GM12864 (cell line): ENCODE measurements around the gene UBE2G1.
"Not testable (repeated sequence)": the region's sequence is repeated elsewhere in the genome, so short reads cannot be mapped to it uniquely, and the experiment has no call there.

Experiments
- DNase-seq: peaks from one replicate; pipeline ENCODE4 v3.0.0-alpha.2; 2011; ENCODE audit warnings: low read depth
- H3K4me3 ChIP-seq: 2 replicates; pipeline ENCODE4 v1.5.1; 2011; ENCODE audit warnings: mild to moderate bottlenecking, low read depth, low read length, control low read depth
- TF ChIP-seq, protein P1 (sequence below): IDR thresholded peaks from 2 replicates; pipeline ENCODE4 v1.5.1; 2011; ENCODE audit warnings: low read depth, mild to moderate bottlenecking, moderate library complexity, low read length, control low read depth, inconsistent platforms; ENCODE audit errors: missing control alignments

UBE2G1 gene

DNA sequence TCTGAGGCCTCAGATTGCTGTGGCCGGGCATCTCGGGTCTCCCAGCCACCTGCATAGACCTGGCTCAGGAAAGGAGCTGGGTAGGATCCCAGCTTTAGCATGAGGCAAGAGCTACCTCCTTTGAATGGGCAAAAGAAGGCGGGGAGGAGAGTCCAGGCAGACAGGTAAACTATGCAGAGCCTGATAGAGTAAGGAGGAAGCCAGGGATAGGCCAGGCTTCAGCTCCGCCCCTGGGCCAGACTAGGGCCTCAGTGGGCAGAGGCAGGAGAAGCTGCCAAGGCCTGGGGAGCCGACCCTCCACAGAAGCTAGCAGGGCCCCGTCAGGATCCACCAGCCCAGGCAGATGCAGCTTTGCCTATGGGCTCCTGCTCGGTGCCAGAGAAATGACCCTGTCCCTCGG lies 22.6 kb upstream of the UBE2G1 start:
- DNase-seq: no peak
- TF ChIP-seq, protein P1, sequence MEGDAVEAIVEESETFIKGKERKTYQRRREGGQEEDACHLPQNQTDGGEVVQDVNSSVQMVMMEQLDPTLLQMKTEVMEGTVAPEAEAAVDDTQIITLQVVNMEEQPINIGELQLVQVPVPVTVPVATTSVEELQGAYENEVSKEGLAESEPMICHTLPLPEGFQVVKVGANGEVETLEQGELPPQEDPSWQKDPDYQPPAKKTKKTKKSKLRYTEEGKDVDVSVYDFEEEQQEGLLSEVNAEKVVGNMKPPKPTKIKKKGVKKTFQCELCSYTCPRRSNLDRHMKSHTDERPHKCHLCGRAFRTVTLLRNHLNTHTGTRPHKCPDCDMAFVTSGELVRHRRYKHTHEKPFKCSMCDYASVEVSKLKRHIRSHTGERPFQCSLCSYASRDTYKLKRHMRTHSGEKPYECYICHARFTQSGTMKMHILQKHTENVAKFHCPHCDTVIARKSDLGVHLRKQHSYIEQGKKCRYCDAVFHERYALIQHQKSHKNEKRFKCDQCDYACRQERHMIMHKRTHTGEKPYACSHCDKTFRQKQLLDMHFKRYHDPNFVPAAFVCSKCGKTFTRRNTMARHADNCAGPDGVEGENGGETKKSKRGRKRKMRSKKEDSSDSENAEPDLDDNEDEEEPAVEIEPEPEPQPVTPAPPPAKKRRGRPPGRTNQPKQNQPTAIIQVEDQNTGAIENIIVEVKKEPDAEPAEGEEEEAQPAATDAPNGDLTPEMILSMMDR: no peak
- no peak overlapping the region for H3K4me3 ChIP-seq

DNA sequence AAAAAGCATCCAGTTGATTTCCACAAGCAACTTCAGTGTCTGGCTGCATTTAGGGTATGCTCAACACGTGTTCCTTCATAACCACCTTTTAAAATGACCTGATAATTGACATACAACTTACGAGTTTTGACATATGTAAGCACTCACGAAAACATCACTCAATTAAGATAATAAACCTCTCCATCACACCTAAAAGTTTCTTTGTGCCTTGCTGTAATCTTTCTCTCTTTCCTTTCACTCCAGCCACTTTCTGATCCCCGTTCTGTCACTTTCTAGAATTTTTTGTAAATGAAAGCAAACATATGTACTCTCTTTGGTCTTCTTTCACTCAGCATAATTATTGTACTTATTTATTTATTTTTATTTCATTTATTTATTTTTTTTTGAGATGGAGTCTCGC lies 20.7 kb upstream of the UBE2G1 start:
- TF ChIP-seq, protein P1: no peak
- H3K4me3 ChIP-seq: no peak overlapping the region
- no peak for DNase-seq

DNA sequence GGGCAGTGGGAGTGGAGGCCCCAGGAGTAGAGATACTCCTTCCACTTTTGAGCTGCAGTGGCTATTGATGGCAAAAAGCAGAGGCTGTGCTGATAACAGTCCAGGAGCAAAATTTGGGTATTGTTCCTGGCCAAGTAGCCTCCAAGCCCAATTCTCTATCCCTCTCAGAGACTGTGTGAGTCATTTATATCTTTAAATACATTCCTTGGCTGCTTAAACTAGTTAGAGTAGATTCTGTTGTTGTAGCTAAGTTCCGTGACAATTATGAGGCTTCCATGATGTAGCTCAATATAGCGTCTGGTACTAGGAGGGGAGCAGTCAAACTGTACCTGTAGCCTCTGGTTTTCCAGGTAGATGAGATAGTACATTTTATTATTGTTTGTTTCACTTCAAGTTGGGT lies 19.9 kb upstream of the UBE2G1 start:
- no peak for DNase-seq
- TF ChIP-seq, protein P1: no peak
- H3K4me3 ChIP-seq: no peak overlapping the region

DNA sequence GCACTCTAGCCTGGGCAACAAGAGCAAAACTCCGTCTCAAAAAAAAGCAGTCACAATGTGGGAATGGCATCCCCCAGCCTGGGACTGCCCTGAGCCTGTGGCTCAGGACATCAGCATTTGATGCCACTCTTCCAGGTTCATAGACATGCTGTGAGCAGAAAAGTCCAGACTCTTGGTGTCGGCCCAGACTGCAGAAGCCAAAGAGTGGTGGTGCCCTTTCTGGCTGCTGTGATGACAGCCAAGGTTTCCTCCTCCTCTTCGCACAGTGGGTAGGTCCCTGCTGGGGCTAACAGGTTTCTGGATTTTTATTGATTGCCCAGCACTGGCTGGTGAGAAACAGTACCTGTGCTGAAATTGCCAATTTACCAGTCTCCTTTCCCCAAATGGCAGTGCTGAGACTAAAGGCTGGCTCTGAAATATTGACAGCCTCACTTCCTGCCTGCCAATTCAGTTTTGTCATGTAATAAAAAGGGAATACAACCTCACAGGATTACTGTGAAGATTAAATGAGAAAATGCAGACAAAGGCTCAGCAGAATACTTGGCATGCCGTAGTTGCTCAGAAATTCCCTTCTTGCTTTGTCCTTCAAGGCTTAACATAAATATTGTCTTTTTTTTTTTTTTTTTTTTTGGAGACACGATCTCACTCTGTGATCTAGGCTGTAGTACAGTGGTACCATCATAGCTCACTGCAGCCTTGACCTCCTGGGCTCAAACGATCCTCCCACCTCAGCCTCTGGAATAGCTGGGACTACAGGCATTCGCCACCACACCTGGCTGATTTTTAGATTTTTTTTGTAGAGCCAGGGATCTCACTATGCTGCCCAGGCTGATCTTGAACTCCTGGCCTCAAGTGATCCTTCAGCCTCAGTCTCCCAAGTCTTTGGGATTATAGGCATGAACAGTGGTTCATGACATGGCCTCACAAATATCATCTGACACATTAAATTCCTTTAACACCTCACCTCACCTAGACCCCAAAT lies 15.5 kb upstream of the UBE2G1 start:
- TF ChIP-seq, protein P1: no peak
- DNase-seq: no peak
- H3K4me3 ChIP-seq: no peak overlapping the region

DNA sequence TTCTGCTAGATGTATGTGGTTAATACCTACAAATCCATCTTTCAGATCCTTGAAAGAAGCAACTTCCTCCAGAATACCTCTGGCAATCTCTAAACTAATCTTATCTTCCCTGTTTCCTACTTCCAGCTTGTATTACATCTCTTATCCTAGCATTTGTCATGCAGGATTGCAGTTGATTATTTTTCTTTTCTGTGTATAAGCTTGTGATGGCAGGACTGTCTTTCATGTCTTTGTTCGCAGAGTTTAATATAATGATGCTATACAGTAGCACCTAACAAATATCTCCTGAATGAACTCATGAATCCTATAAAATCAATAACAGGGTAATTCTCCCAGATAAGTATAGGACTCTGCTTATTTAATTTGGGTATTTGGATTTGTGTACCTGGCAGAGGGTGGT lies 12.2 kb upstream of the UBE2G1 start:
- no peak overlapping the region for H3K4me3 ChIP-seq
- TF ChIP-seq, protein P1: no peak
- no peak for DNase-seq

DNA sequence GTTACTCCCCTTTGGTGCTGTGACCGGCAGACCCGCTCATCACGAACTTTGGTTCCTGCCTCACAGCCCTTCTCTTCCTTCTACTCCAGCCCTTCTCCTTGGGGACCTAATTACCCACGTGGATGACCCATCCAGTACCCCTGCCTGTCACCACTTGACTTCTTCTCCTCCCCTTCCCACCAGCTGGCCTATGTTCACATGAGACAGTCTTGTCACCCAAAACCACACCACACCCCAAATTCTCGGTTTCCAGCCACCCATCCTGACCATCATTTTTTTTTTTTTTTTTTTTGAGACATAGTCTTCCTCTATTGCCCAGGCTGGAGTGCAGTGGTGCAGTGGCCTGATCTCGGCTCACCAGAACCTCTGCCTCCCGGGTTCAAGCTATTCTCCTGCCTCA lies 10.8 kb upstream of the UBE2G1 start:
- peak; percentile 90 for DNase-seq
- not testable (repeated sequence) for H3K4me3 ChIP-seq

DNA sequence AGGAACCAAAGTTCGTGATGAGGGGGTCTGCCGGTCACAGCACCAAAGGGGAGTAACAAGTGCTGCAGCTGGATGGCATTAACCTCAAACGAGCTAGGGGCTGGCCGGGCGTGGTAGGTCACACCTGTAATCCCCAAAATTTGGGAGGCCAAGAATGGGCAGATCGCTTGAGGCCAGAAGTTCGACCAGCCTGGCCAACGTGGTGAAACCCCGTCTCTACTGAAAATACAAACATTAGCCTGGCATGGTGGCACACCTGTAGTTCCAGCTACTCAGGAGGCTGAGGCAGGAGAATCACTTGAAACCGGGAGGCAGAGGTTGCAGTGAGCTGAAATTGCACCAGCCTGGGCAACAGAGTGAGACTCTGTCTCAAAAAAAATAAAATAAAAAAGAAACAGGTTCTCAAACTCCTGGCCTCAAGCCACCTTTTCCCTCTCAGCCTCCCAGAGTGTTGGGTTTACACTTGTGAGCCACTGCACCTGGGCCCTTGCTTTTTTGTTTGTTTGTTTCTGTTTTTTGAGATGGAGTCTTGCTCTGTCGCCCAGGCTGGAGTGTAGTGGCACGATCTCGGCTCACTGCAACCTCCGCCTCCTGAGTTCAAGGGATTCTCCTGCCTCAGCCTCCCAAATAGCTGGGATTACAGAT lies 9.4 kb upstream of the UBE2G1 start:
- peak overlapping the region; percentile 12; the same call in 1 of the 2 replicates for H3K4me3 ChIP-seq
- not testable (repeated sequence) for DNase-seq
